Stimulated activated CD4-positive, alpha-beta T cell treated with anti-CD3 and anti-CD28 coated beads, Interleukin-12 subunit alpha, Interleukin-12 subunit beta, amount 100 ng/mL, for 24 hours (primary cell): ENCODE results near the gene PAK5.

ENCODE experiments used
- DNase-seq, 2 experiments: peaks; one replicate each; pipeline ENCODE4 v3.0.0-alpha.2; 2020; ENCODE audit warnings: low read depth in 2 of 2

Gene PAK5

DNA sequence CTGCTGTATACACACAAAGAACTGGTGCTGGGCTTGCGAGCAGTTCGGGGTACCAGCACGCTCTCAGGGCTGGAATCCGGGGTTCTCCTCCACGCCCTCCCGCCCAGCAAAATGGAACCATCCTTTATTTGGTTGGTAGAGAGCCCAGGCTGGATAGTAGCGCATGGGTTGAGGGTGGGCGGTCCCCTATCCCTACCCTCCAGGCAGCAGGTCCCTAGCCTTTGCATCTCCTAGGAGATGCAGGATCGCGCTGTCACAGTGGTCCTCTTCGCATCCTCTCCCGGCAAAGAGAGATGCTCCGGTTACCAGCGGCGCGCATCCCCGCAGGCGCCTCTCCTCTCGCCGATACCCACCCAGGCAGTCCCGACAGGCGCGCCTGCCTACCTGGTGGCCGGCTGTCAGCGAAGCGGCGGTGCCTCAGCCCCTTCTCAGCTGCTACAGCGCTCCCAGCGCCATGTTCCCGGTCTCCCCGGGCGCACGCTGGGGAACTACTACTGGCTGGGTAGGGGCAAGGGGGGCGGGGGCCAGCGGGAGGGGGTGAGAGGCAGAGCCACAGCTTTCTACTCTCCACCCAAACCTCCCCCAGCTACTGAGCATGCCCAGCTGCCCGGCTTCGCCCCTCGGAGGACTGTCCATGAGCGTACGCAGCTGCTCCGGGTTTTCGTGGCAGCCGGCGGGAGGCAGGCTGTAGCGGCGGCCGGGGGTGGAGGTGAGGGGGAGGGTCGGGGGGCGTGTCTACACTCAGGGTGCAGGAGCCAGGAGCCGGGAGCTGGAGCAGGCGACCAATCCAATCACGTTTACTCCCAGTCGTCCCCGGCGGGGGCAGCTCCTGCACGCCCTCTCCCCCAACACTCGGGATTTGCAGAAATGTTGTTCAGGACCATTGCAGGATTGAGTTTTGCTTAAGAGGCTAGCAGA, at the start of gene PAK5:
Gene PAK5 (minus strand): TSS at position 699 of the 918 bp plus-strand sequence. CDS start 194,748 bp downstream, outside the sequence.
- no peak for DNase-seq

DNA sequence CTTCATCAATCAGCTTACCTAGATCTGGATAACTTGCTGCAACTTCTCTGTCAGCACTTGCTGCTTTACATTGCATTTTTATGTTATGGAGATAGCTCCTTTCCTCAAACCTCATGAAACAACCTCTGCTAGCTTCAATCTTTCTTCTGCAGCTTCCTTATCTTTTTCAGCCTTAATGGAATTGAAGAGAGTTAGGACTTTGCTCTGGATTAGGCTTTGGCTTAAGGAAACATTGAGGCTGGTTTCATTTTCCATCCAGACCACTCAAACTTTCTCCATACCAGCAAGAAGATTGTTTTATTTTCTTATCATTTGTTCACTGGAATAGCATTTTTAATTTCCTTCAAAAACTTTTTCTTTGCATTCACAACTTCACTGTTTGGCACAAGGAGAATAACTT, 48.8 kb upstream of the PAK5 start:
- no peak for DNase-seq

DNA sequence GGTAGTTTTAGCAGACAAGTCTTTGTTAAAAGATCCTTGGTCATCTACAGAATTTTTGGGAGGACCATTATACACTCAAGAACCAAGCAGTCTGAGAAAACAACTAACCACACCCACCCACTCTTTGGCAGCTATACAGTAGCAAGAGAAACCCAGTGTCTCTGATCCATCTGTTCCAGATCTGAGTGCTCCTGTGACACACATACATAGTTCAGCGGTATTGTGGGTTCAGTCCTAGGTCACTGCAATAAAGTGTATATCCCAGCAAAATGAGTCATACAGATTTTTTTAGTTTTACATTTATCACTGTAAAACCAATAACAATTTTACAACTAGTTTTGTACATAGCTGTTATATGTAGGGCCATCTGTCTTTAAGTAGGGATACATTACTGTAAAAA, 47.4 kb upstream of the PAK5 start:
- no peak for DNase-seq

- no peak for DNase-seq
Observed at GRCh38 chr20:9884666-9885065, 45.8 kb upstream of the PAK5 start.

- DNase-seq, result no peak
Observed at GRCh38 chr20:9884061-9884460, 45.2 kb upstream of the PAK5 start.

DNA sequence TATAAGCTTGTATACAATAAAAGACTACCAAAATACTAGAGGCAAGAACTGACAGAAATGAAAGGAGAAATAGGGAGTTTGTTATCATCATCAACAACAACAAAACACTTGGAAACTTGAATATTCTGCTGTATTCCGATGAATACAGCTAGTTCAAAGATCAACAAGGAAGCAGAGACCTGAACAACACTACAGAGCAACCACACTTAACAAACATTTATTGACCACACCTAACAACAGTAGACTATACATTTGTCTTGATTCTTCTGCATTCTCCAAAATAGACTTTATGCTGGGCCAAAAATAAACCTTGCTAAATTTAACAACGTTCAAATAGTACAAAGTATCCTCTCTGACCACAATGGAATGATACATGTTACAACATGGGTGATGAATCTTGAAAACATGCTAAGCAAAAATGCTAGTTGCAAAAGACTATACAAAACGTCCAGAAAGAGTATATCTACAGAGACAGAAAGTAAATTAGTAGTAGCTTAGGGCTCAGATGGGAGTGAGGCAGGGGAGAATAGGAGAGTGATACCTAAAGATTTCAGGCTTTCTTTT, 39.1 kb upstream of the PAK5 start:
- no peak for DNase-seq

DNA sequence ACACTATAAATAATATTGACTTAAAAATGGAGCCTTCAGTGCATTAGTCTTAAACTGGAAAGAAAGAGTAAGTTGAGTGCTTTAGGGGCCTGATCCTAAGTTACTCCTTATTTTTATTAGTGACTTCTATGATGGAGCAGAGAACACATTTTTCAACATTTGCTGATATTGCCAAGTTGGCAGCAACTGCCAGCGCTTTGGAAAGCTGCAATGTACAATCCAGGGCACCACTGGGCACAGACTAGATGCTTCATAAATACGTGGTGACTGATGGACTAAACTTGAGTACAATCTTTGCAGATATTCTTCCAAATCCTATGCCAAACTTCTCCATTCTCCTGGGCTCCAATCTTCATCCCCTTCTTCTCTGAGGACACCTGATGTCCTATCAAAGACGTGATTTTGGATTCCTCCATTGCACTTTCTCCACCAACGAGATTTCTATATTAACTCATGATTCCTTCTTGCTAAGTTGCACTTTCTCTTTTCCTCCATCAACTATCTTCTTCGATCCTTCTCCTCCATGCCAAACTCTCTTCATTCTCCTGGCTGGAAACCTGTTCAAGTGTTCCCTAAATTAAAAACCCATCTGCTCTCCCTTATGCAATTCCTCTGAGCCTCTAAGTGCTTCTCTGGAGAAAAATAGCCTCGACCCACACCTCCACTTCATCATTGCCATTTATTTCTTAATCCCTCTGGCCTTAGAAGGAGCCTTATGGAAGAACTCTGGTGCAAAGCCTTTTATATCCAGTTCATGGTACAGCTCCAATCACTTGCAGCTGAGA, 28.5 kb upstream of the PAK5 start:
- DNase-seq, result no peak

DNA sequence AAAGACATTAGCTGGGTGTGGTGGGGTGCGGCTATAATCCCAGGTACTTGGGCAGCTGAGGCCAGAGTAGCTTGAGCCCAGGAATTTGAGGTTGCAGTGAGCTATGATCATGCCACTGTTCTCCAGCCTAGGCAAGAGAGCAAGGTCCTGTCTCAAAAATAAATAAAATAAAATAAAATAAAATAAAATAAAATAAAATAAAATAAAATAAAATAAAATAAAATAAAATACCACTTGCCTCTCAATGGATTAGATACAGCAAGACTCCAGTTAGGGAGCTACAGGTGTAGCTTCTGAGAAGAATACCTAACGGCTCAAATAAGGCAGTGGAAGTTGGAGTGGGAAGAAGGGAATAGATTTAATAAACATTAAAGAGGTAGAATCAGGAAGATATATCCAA, 13.7 kb upstream of the PAK5 start:
- DNase-seq, result no peak

GRCh38 chr20:9839626-9840025, 750 bp upstream of the PAK5 start:
- DNase-seq, result no peak

DNA sequence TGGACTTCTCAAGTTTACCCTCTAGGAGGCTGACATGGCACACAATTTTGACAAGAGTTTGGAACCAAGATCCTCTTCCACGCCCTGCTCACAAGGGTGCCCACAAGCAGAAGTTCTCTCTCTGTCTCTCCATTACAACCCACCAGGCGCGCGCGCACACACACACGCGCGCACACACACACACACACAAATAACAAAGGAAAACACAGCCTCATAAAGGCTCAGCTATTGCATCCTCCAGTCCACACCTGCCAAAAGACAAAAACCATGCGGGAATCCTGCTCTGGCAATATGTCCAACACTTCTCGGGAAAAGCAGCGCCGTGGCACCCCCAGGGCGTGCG, 870 bp downstream of the PAK5 start:
- no peak for DNase-seq

DNA sequence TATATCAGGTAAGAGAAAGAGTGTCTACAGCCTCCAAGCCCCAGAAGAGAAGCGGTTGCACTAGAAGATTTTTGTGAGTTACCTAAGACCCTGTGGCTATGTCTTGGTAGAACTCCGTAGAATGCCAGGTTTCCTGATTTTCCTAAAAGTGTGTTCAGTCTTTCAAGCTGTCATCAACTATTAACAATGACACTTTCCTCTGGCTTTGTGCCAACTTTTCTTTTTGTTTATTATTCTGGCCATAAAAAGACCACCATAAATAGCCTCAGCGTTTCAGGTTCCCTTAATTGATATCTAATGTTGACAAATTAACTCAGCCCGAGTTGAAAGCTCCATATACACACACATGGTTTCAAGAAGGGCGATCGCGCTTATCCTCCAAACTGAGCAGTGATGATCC, 1.2 kb downstream of the PAK5 start:
- DNase-seq, result no peak

DNA sequence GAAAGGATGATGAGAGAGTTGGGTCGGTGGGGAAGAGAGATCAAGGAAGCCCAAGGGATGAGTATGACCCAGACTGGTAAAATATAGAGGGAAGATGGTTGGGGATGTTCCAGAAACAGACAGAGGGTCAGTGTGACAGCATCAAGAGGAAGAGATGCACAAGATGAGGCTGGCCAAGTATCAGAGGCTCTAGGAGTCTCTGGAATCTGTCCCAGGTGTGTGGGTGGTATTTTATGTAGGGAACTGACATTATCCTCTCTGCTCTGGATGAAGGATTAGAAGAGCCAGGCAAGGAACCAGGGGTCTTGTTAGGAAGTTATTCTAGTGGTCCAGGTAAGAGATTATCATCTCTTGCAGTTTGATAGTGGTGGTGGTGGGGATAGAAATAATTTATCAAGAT, 3.6 kb downstream of the PAK5 start:
- no peak for DNase-seq

GRCh38 chr20:9831032-9831431, 7.8 kb downstream of the PAK5 start:
- DNase-seq, result no peak

DNA sequence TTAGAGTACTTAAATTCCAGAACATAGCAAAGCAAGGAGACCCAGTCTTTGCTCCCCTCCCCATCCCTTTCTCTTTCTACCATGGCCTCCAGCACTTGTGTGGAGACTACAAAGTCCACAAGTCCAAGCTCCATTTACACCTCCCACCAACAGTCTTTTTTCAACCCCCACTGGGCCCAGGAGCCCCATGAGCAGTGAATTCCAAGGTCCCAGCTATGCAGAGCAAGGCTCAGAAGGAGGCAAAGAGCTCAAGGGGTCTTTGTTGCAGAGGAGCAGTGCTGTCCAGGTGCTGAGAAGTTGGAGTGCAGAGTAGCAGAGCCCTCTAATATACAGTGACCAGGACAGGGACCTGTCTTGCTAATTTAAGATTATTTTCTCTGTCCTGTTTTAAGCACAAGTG, 9.0 kb downstream of the PAK5 start:
- DNase-seq, result no peak

GRCh38 chr20:9817654-9818053, 21.2 kb downstream of the PAK5 start:
- DNase-seq, result no peak

- DNase-seq, result no peak
Observed at GRCh38 chr20:9815632-9816031, 23.2 kb downstream of the PAK5 start.

GRCh38 chr20:9810738-9811137, 28.1 kb downstream of the PAK5 start:
- no peak for DNase-seq

GRCh38 chr20:9809271-9809670, 29.6 kb downstream of the PAK5 start:
- no peak for DNase-seq

- DNase-seq, result no peak
Observed at GRCh38 chr20:9808166-9808565, 30.7 kb downstream of the PAK5 start.

DNA sequence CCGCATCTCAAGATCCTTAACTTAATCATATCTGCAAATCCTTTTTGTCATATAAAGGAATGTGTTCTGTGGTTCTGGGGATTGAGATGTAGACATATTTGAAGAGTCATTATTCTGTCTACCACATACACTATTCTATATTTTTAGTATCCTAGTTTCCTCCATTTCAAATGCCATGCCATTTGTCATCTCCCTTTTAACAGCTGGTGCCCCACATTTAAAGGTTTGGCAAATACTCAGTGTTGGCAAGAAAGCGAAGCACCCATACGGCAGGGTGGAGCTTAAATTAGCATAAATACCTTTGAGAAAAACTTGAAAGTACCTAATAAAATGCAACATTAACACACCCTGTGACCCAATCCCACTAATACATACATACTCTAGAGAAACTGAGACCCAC, 31.7 kb downstream of the PAK5 start:
- no peak for DNase-seq

GRCh38 chr20:9800421-9800820, 38.5 kb downstream of the PAK5 start:
- no peak for DNase-seq

DNA sequence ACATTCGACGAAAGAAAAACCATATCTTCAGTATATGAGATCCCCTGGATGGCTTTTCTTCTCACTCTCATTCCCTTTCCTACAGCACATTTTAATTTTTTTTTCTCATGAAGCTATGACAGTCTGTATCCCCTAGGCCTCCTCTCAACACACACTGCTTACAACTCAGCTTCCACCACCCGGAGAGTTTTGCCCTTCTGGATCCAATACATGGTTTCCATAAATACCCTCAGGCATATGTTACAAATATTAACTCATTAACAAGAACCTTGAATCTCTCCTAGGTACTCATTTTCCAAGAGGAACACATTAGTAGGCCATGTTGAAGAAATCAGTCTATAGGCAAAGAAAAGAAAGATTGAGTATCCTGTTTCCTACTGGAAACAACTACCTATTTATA, 44.0 kb downstream of the PAK5 start:
- DNase-seq, result no peak

- DNase-seq, result no peak
Observed at GRCh38 chr20:9792674-9793073, 46.2 kb downstream of the PAK5 start.
